ENCODE data around the gene PTCRA. TPM values are rescaled to one million over a fixed set of nuclear protein-coding genes. Genes with fewer than 3 reads are reported as not detected.
A peak's percentile ranks its signal among the peaks of the same experiment; 100 is the strongest.
"Not testable (repeated sequence)": the region's sequence is repeated elsewhere in the genome, so short reads cannot be mapped to it uniquely, and the experiment has no call there.

The PTCRA gene
- total RNA-seq, 1 donor from 2014 or later = 0.55 TPM

DNA sequence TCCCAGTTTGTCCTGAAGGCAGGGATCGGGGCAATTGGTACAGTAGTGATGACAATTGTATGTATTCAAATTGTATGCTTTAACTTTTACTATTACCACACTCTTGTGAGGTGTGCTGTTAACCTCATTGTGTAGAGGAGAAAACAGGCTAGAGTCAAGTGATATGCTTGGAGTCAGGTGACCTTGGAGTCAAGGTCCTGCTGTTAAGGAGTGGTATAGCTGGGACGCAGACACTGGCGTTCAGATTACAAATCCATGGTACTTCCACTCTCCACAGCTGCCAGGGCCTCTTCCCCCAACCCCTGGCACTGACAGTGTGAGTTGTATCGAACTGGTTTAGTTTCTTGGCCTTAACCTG is 23.9 kb downstream of the PTCRA start:
- no peak for DNase-seq (ENCODE audit: low spot score)

DNA sequence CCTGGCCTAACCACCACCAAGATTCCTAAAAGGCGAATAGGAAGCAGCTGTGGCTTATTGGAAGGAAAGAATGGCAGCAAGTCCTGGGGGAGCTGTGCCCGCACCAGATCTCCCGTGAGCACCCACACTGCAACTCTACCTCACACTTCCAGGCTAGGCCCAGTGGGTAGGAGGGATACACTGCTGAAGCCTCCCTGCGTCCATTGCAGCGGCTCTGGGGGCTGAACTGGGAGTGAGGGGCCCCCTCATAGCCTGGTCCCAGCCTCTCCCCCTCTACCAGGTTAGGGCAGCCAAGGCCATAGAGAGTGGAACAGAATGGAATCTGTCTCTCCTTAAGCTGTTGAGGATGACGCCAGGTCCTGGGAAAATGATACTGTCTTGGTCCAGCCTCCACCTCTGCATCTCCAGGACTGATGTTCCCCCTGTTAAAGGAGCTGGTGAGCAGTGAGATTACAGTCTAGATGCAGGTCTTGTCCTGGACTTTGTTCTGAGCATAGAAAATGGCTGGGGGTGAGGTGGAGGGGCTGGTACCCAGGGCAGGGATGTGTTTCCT is 24.7 kb downstream of the PTCRA start:
- no peak for DNase-seq (ENCODE audit: low spot score)

DNA sequence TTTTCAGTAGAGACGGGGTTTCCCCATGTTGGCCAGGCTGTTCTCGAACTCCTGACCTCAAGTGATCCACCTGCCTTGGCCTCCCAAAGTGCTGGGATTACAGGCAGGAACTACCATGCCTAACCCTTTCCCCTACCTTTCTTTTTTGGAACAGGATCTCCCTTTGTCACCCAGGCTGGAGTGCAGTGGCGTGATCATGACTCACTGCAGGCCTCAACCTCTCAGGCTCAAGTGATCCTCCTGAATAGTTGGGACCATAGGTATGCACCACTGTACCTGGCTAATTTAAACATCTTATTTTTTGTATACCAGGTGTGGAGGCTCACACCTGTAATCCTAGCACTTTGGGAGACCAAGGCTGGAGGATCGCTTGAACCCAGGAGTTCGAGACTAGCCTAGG is 25.5 kb downstream of the PTCRA start:
- not testable (repeated sequence) for DNase-seq (ENCODE audit: low spot score)

DNA sequence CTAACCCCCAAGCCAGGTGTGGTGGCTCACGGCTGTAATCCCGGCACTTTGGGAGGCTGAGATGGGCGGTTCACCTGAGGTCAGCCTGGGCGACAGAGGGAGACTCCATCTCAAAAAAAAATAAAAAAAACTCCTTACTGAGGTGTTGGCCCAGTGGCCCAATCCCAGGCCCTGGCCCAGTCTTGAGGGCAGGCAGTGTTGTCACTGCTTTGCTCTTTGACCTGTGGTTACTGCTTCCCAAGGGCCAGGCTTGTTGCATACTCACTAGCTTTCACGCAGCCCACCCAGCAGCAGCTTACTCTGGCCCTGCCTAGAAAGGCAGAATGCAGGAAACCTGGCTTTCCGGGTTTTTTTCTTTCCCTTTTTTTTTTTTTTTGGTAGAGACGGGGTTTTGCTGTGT is 26.6 kb downstream of the PTCRA start:
- no peak for DNase-seq (ENCODE audit: low spot score)

DNA sequence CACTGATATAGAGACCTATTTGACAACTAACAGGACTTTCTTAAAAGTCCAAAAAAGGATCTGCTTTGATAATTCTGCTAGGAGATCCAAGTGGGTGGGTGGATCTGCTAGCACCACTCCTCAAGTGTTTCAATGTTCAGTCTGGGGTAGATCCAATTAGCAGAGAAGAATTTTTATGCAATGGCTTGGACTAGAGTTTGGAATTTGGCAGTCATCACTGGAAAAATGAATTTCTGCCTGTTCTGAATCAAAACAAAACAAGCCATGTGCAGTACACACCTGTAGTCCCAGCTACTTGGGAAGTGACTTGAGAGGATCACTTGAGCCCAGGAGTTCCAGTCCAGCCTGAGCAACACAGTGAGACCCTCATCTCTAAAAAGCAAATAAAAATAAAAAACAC is 32.1 kb downstream of the PTCRA start:
- DNase-seq (ENCODE audit: low spot score) = no peak

DNA sequence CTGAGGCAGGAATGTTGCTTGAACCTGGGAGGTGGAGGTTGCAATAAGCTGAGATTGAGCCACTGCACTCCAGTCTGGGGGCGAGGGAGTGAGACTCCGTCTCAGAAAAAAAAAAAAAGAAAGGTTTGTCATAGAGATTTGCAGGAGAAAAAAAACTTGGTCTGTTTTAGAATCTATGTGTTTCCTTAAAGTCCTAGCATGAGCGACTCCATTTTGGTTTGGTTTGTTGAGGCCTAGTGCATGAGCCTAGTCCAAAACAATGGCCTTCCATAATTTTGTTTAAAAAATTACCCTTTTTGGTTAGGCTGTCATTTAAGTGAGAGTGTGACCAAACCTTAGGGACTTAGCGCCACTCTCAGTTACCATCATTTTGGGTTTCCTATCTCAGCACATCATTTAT is 36.5 kb downstream of the PTCRA start:
- DNase-seq (ENCODE audit: low spot score) = no peak

DNA sequence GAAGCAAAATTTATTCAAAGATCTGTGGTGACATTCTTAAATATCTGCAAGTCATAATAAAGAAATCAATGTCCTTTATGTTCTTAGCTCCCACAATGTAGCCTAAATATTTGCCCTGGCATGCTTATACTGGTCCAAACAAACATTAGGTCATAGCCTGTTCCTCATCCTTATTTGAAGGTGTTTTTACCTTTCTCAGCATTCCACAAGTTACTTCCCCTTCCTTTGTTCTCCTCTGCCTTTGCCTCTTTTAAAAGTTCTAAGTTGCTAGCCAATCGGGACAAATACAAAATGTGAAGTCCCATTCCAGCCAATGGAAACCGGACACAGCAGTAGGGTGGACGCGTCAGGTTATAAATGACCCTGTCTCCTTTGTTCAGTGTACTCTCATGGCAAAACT is 38.6 kb downstream of the PTCRA start:
- DNase-seq (ENCODE audit: low spot score) = not testable (repeated sequence)

DNA sequence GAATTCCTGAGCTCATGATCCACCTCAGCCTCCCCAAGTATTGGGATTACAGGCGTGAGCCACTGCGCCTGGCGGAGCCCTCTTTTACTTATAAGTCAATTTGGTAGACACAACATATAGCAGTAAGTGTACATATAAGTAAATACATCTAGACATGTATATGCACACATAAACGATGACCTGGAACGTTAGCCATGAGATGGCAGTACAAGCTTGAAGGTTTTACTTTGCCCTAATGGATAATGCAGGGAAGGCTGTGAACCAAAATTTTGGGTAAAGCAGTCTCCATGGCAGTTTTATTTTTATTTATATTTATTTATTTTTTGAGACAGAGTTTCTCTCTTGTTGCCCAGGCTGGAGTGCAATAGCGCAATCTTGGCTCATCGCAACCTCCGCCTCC is 42.3 kb downstream of the PTCRA start:
- DNase-seq (ENCODE audit: low spot score) = no peak

DNA sequence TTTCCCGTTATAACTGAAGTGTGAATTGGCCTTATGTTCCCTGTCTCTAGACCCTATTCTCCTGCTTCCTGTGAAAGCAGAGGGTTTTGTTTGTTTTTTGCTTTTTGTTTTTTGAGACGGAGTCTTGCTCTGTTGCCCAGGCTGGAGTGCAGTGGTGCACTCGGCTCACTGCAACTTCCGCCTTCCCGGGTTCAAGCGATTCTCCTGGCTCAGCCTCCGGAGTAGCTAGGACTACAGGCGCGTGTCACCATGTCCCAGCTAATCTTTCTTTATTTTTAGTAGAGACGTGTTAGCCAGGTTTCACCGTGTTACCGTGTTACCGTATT is 44.0 kb downstream of the PTCRA start:
- no peak for DNase-seq (ENCODE audit: low spot score)

DNA sequence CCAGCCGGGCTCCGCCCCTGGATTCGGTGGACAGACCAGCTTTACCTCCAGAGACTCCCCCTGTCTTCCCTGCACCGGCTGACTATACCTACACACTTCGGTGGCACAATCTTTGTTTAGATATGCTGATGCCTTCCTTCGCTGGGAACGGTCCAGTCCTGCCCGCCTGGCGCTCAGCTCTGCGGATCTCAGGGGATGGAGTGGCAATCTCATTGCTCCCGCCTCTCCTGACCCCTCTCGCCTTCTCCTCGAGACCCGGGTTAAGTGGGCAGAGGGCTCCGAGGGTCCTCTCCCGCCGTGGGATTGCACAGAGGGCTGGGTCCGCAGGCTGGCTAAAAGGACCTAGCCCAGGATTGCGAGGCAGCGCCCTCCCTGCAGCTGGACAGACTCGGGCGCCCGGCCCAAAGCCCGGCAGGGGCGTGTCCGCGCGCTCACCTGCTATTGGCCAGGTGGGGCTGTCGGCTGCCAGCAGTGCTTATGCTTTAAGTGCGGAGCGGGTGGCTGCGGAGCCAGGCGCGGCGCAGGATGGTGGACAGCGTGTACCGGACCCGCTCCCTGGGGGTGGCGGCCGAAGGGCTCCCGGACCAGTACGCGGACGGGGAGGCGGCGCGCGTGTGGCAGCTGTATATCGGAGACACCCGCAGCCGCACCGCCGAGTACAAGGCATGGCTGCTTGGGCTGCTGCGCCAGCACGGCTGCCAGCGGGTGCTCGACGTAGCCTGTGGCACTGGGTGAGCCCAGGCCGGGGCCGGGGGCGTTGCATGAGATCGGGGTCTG is 44.6 kb downstream of the PTCRA start, which contains the start of gene GNMT:
Gene GNMT (plus strand): TSS at position 512 of the 777 bp plus-strand sequence. CDS start 14 bp downstream, at position 526.
- peak; percentile 58 for DNase-seq (ENCODE audit: low spot score)

DNA sequence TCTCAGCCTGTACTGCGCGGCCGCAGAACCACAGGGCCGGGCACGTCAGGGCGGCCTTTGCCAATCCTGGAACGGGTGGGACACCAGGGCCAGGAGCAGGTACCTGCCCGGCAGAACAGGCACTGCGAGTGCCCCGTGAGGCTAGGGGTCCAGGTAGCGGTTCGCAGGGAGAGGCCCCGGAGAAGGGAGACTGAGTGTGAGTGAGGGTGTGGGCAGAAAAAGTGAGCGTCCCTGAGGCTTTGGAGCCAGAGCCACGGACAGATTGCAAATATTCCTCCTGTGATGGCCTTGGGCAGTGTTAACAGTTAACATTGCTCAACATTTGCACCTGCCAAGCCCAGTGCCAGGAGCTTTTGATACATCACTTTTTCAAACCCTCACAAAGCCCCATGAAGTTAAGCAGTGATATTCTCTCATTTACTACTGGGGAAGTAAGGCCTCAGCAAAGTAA is 45.2 kb downstream of the PTCRA start:
- DNase-seq (ENCODE audit: low spot score) = no peak

DNA sequence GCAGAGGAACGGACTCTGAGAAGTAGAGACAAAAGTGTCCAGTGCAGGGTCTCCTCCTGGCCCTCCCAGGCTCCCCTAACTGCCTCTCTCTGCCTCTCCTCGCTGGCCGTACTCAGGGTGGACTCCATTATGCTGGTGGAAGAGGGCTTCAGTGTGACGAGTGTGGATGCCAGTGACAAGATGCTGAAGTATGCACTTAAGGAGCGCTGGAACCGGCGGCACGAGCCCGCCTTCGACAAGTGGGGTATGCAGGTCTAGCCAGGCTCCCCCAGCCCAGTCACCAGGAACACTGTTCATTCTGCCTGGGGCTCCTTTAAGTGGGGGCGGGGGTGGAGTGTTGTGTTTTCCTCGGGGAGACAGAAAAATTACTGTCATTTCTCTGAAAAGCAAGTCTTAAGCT is 46.2 kb downstream of the PTCRA start:
- DNase-seq (ENCODE audit: low spot score) = no peak

DNA sequence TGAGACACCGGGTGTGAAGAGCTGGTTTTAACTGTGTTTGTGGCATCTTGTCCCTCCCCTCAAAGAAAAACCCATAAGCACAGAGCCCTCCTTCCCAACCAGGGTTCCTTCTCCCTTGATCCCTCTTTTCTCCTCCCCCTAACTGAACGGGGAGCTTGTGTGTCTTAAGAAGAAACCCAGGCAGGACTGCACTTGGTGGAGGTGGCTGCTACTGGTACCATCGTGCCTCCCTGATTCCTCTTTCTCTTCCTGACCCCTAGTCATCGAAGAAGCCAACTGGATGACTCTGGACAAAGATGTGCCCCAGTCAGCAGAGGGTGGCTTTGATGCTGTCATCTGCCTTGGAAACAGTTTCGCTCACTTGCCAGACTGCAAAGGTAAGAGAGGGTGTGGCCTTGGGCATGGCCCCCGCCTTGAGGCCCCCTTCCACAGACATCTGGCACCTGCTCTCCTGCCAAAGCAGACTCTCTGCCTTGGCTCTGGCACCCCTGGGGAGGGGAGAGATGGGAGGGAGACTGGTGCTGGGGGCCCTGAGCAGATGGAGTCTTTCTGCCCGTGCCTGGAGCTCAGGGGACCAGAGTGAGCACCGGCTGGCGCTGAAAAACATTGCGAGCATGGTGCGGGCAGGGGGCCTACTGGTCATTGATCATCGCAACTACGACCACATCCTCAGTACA is 46.8 kb downstream of the PTCRA start:
- no peak for DNase-seq (ENCODE audit: low spot score)

DNA sequence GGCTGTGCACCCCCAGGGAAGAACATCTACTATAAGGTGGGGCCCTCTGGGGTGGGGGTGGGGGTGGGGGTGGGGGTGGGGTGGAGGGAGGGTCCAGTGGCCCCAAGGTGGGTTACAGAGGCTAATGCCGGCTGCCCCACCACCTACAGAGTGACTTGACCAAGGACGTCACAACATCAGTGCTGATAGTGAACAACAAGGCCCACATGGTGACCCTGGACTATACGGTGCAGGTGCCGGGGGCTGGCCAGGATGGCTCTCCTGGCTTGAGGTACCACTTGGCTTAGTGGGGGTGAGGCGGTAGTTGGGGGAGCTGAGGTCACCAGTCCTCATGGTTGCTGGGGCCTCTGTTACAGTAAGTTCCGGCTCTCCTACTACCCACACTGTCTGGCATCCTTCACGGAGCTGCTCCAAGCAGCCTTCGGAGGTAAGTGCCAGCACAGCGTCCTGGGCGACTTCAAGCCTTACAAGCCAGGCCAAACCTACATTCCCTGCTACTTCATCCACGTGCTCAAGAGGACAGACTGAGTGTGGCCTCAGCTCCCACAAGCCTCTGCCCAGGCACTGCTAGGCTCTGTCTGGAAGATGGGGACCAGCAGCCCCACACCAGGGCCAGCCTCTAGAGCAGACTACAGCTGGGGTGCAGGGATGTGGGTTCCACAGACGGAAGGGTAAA is 47.5 kb downstream of the PTCRA start:
- no peak for DNase-seq (ENCODE audit: low spot score)

DNA sequence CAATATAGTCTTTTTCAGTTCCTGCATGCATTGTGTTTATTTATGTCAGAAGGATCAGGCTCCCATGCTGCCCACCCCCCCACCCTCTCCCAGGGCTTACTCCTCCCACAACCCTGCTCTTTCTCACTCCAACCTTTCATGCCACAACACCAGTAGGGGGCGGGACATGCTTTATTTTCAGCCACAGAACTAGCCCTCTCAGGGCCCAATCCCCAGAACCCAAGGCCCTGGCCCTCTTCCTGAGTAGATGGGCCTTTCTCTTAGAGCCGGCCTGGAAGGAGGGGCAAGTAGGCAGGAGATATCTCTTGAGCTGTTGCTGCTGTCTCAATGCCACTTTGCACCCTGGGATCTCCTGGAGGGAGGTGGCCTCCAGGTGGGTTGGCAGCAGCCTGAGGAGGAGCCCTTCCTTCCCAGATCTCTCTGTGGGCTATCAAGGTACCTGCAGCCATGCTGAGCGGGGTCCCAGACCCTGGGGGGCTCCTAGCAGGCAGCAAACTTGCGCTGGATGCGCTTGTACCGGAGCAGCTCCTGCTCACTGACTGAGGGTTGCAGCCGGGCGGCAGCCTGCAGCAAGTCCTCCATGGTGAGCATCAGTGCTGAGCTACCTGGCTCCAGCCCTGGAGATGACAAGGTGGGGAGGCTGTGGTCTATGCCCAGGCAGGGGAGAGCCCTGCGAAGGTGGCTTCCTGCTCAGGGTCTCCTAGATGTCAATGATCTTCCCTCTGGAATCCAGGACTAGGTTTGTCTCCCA is 48.2 kb downstream of the PTCRA start:
- no peak for DNase-seq (ENCODE audit: low spot score)

DNA sequence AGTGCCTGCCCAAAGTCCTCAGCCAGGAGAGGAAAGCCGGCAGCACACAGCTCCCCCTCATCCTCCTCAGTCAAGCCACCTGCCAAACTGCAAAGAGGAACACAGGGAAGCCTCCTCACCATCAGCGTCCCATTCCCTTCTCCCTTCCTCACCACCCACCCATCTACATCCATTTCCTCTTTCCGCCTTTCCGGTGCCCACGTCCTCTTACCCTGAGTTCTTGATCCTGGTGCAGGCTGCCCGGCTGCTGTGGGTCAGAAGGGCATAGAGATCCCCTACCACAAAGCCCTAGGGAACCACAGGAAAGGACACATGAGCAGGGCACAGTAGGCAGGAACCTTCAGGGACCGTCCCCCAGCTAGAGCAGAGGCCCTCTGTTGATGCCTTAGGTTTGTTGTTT is 50.7 kb downstream of the PTCRA start:
- DNase-seq (ENCODE audit: low spot score) = no peak

DNA sequence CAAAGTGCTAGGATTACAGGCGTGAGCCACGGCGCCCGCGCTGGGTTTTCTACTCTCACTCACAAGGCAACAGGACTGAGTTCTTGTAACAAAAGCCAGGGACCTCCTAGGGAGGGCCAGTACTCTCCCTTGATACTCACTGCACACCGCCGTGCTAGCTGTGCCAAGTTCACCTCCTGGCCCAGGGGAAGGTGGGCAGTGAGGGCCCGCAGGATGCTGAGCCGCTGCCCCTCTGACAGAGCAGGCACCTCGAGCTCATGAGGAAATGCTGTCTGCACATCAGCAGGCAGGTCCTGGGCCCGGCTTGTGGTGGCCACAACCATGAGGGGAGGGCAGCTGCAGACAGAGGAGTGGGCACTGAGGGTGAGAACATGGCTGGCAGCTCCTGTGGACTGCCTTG is 51.4 kb downstream of the PTCRA start:
- DNase-seq (ENCODE audit: low spot score) = no peak

DNA sequence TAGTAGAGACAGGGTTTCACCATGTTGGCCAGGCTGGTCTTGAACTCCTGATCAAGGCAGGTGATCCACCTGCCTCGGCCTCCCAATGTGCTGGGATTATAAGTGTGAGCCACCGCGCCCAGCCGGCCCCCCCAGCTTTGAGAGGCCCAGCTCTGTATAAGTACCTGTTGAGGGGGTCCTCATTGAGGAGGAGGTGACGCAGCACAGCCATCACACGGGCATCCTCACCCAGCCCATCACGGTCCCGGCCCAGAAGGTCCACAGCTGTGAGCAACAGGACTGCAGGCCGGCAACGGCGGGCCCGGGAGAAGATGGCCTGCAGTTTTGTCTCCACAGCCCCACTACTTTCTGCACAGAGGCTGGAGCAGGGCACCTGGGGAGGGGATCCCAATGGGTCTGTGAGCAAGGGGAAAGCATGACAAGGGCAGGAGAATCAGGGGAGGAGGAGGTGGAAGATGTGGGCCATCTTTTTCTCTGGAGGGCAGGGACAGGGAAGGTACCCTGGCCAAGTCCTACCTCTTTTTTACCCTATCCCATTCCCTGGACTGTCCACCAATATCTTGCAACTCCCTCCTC is 52.4 kb downstream of the PTCRA start:
- no peak for DNase-seq (ENCODE audit: low spot score)

DNA sequence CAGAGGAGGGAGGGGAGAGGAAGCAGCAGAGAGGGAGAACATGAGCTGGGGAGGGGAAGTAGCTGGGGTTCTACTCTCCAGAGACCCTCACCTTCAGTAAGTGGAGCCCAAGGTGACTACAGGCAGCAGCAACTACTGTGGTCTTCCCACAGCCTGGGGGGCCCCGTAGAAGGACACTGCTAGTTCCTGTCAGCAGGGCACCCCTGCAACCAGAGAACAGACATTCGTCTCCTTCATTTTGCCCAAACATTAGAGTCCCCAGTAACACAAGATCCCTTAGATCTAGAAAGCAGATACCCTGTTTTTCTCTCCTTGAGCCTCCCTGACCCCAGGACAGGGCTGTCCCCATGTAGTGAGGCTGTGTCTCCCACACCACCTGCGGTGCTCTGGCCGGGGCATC is 52.9 kb downstream of the PTCRA start:
- no peak for DNase-seq (ENCODE audit: low spot score)

DNA sequence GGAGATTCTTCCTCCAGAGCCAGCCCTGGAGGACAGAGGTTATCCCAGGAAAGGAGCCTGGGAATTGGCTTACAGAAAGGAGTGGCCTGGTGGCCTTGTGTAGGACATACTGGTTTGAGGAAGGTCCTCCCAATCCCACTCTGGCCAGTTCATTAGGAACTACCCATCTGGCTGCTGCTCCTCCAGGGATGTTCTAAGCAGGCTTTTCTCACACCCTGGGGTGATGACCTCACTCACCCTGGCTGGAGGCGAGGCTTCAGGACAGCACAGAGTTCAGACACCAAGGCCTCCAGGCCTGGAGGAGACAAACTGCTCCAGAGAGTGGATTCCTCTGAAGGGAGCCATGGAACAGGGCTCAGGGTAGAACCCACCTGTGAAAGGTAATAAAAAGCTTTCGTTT is 53.6 kb downstream of the PTCRA start:
- no peak for DNase-seq (ENCODE audit: low spot score)

DNA sequence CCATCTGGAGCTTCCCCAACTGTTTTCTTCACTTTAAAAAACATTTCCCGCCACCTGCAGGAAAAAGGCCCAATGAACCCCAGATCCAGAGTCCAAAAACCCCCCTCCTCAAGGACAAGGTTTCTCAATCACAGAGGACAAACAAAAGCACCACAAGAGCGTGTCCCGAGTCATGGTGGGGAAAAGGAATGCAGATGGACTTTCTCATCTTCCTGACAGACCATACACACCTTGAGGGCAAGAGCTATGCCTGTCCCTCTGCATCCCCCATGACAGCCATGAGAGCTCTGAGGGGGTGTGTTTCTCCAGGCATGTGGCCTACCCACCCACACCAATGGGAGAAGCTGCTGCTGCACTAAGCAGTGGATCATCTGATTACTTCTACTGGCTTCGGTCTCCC is 54.1 kb downstream of the PTCRA start:
- DNase-seq (ENCODE audit: low spot score) = no peak

Measured in ureter (tissue), 1 donor.